Measurements from ENCODE around the gene MORN5.
"Not testable (repeated sequence)": the region's sequence is repeated elsewhere in the genome, so short reads cannot be mapped to it uniquely, and the experiment has no call there.

Gene MORN5

DNA sequence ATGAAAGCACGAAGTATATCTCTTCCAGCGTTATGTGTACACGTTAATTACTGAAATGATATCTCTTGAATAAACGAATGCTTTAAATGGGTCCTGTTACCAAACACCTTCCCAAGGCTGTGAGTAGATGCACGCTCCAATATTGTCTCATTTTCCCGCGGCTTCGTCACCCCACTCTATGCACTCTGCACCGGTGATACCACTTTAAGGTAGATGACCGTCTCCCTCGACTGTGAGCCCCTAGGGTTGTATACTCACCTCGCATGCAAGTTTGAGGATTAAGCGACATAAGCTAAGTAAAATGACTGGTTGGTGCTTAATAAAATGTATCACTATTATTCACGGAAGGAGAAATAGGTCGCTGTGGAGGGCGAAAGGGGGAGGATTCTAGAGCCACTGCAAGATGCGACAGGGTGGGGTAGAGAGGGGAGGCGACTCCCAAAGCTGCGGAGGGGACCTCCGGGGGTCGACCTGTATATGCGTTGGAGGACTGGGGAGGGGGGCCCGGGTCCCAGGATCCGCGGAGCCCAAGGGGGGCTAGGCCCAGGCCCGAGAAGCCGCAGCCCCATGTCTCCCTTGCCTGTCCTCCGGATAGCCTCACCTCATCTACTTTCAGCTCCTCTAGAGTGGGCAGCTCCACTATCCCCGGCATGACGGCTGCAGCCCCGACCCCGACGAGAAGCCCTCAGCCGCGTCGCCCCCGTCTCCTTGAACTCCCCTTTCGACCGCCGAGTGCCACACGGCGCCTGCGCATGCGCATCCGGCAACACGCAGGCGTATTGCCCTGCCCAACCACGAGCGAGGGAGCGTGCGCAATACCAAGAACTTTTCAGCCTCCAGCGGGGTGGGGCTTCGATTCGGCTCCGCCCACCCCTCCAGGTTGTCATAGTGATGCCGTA lies at the start of gene MORN5, which contains the start of gene NDUFA8:
Gene MORN5 (plus strand): TSS at position 883 of the 899 bp plus-strand sequence. CDS start 65 bp downstream, outside the sequence.
Gene NDUFA8 (minus strand): TSS at position 754 of the 899 bp plus-strand sequence. CDS start 102 bp downstream, at position 652.
- peak; percentile 81 for DNase-seq

DNA sequence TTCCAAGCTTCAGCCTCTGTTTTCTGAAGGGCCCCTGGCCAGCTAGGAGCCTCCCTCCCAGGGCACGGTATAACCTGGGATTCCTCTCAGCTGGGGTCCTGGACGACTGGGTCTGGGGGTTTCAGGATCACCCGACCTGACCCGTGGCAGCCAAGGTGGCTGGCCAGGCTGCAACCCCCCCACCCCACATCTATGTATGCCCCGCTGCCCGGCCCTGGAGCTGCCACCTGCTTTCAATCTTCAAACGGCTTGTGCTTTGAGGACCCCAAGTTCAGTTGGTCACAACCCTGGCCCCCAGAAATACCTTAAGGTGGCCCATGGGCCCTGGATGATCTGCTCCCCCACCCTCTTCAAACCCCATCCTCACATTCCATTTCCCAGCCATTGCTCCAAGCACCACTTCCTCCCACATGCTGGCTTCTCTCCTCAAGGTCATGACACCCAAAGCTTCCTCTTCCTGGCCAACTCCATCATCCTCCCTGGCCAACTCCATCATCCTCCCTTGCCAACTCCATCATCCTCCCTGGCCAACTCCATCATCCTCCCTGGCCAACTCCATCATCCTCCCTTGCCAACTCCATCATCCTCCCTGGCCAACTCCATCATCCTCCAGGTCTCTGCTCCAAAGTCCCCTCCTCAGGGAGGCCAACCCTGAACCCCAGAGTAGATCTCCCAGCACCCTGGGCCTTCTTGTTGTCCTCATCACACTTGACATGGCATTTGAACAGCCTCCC lies 49.4 kb upstream of the MORN5 start:
- DNase-seq, result no peak

DNA sequence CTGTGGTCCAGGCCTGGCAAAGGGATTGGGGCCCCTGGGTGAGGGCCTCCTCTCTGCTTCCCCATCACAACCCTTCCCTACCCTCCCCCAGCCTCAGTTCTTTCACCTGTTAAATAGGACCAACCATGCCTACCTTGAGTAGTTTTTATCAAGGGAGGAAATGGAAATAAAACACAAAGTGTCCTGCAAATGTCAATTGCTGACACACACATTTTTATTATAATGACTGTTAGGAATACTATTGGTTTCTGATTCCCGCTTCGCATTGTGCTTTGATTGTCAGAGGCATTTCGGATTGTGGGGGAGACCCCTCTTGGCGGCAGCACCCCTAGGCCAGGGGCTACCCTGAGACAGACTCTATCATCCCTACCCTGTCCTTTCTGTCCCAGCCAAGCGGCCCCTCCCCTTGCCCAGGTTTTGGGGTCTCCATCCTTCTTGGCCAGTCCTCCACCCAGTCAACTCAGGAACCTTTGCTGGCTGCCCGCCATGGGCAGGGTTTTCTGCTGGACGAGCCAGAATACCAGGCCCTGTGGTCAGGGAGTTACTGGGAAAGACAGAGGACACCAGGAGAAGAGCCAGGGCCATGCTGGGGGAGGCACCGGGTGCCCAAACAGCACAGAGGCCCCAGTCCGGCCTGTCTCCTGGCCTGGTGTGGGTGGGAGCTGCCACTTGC lies 48.2 kb upstream of the MORN5 start:
- DNase-seq, result no peak

DNA sequence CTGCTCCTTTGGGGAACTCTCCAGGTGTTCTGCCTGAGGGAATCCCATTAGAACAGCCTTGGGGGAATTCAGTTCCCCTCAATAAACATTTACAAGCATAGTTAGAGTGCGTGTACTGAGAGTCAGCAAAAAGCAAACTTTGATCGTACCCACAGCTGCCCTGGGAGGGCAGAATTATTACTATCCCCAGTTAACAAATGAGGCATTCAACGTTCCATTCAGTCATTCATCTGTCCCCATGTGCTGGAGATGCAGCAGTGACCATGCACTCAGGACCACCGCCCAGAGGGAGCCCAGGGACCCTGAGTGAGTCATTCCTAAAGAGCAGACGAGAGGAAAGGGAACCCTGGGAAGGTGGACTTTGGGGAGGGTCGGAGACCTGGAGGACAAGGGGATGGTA lies 47.5 kb upstream of the MORN5 start:
- DNase-seq, result no peak

DNA sequence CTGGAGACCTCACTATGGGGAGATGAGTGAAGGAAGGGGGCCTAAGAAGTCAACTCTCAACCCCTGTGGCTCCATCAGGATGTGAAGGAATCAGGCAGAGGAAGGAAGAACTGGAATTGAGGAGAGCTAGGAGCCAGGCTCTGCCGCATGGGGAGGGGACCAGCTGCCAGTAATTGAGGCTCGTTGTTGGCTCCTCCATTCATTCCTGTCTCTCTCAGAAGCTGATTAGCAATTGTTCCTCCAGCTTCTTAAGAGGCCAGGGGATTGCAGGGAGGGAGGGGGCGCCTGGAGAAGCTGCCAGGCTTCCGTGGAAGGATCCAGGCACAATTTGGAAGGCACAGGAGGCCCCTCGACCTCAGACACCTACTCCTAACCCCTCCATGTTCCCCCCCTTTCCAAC lies 46.1 kb upstream of the MORN5 start:
- DNase-seq, result no peak

DNA sequence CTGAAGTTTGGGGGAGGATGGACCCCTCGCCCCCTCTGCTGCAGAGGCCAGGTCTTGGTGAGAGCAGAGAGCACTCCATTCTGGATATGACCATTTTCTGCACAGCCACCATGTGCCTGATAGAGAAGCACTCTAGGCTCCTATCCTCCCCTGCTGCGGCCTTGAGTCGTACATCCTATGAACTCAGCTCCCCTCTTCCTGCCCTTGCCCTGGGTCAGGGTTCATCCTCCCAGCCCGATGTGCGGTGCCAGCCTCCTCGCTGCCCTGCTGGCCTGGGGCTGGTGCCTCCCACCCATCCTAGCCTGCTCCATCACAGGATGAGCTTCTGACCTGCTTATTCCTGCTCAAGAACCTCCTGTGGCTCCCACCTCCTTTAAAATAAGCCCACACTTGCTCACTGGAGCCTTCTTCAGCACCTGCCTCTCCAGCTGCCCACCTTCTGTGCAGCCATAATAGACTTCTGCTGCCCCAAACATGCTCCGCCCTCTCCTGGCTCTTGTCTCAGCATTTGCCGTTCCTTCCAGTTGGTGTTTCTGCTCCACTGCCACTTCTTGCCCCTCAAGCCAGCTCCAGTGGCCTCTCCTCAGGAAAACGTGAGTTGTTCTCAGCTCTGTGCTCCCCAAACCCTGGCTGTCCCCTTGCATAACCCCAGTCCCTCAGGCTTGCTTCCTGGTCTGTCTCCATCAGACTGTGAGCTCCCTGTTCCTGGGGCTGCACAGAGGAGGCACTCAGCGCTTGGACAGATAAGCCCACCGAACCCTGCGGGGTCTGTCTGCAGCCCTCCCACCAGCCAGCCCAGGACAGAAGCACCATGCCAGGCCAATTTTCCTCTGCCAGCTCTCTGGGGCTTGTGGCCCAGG lies 44.3 kb upstream of the MORN5 start:
- no peak for DNase-seq

DNA sequence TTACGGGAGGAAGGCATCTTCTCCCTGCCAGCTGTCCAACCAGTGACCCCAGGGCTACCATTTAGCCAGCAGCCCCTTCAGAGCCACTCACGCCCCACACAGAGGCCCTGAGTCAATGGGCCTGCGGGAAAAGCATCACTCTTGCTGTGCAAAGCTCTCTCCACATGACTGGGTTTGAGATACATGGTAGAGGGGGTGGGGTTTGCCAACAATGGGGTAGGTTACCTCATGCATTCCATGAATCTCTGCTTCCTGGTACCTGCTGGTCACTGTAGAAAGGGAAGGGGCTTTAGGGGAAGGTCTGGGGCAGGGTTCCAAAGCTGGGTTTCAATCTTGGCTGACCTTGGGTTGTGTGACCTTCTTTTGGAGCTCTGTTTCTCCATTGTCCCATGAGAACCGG lies 43.7 kb upstream of the MORN5 start:
- no peak for DNase-seq

DNA sequence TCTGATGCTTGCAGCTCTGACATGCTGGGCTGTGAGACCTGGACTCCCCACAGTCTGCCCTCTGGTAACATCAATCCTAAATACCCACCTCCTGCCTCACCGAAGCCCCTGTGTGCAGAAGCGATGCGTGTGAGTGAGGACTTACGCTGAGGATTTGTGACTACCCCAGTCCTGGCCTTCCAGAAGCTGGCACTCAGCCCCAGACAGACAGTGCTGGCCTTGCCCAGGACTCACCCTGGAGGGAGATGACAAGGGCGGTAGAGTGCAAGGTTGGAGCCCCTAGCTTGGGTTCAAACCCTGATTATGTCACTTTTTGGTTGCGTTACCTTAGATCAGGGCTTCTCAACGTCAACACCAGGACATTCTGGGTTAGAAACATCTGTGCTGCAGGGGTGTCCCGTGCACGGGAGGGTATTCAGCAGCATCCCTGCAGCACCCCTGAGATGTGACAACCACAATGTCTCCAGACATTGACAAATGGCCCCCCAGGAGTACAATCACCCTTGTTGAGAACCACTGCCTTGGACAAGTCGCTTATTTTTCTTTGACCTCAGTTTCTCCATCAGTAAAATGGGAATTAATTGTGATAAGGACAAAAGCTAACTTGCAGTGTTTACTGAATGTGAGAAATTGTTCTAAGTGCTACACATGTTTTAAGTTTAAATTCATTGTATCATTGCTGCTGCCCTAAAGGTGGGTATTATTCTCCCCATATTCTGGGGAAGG lies 43.1 kb upstream of the MORN5 start:
- no peak for DNase-seq

DNA sequence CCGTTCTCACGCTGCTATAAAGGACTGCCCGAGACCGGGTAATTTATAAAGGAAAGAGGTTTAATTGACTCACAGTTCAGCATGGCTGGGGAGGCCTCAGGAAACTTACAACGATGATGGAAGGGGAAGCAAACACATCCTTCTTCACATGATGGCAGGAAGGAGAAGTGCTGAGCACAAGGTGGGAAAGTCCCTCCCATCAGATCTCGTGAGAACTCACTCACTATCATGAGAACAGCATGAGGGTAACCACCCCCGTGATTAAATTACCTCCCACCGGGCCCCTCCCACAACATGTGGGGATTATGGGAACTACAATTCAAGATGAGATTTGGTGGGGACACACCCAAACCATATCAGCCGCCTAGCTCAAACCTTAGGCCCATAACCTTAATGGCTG lies 42.5 kb upstream of the MORN5 start:
- DNase-seq, result not testable (repeated sequence)

DNA sequence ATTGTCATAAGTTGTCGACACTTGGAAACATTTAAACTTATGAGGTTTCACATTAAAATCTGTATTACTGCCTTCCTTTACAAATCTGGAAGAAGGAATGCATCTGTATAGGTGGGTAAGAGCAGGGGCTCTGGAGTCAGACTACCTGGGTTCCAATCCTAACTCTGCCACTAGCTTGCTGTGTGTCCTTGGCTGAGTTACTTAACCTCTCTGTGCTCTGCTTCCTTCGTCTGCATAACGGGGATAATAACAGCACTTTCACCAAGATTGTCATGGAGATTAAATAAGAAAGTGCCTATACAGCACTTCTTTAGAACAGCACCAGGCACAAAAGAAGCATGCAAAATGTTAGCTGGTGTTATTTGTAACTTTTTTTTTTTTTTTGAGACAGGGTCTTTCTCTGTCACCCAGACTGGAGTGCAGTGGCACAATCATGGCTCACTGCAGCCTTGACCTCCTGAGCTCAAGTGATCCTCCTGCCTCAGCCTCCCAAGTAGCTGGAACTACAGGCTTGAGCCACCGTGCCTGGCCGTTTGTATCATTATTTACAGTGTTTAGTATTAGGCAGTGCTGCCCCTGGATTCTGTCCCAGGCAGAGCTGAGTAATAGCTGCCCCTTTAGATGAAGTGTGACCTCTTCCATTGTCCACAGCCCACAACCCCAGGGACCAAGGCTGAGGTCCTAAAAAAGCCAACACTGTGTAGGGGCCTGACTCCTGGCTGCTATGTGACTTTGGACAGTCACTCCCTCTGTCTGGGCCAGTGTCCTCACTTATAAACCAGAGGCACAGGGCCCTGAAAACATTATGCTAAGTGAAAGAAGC lies 41.2 kb upstream of the MORN5 start:
- no peak for DNase-seq

DNA sequence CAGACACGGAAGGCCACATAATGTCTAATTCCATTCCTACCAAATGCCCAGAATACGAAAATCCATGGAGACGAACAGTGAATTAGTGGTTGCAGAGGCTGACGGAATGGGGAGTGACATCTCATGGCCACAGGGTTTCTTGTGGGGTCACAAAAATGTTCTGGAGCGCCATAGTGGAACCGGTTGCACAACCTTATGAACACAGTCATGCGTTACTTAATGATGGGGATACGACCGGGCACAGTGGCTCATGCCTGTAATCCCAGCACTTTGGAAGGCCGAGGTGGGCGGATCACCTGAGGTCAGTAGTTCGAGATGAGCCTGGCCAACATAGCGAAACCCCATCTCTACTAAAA lies 40.6 kb upstream of the MORN5 start:
- DNase-seq, result no peak

DNA sequence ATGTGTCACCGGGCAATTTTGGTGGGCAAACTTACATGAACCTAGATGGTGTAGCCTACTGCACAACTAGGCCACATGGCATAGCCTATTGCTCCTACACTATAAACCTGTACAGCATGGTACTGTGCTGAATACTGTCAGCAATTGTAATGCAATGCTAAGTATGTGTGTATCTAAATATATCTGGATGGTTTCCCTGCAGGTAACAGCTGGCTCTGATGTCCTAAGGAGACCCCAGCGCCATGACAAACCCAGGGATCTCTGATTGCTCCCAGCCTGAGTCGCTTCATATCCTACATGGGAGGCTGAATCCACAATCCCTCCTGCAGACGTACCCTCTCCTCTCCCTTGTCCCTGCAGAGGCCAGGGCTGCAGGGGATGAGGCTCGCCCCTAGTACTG lies 40.0 kb upstream of the MORN5 start:
- no peak for DNase-seq

DNA sequence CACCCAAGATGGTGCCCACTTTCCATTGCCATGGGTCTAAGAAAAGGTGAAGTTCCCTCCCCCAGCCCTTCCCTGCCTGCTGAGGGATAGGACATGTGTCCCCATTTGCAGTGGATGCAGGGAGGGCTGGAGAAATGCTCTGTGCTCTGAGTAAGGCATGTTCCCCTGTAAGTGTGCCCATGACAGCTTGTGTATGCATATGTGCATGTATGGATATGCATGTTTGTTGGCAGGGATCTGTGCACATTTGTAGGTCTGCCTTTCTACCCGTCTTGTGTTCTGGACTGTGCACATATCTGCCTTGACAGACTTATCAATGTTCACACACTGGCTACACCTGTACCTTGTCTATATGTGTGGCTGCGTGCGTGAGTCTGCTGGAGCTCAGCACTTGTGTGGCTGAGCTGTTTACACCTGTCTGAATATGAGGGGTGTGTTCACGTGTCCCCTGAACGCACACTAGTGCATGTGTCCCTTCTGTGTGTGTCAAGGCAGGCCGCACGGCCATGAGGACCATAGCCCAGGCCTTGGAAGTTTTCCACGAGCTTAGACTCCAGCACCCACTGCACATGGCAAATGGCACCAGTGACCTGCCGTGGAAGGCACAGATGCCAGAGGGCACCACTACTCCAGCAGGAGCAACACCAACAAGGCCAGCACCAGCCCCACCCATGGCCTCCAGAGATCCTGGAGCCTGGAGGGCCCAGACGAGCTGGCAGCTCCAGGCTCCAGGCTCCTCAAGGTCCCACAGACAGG lies 39.2 kb upstream of the MORN5 start:
- no peak for DNase-seq

DNA sequence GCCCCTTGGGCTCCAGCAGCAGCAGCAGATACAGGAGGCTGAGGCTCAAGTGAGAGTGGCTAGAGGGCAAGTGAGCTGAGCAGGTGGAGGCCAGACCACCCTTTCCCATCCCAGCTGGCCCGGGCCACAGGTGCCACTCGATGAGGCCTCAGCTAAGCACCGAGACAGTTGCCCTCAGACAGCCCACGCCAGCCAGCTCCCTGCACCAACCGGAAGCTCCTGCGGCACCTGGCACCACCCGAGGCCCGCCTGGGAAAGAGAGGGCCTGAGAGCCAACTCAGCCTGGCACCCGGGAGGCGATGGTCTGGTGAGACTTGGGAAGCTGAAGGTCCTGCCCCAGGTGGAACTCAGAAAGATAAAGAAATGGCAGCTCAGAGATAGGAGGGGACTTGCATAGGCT lies 38.3 kb upstream of the MORN5 start:
- DNase-seq, result no peak

DNA sequence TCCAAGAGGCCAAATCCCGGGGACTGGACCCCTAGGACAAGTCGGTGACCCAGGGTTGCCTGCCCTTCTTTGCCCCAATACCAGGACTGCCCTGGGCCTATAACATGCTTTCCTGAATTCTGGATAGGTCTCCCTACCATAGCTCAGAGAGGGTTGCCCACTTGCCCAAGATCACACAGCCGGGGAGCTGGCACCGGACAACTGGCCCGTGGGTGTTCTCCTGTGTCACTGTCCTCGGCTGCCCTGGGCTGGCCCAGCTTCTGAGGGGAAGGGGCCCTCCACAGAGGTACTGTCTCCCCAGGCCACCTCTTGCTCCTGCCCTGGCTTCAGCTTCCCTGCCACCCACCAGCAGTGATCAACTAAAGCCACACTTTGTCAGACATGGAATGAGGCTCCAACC lies 37.8 kb upstream of the MORN5 start:
- DNase-seq, result no peak

DNA sequence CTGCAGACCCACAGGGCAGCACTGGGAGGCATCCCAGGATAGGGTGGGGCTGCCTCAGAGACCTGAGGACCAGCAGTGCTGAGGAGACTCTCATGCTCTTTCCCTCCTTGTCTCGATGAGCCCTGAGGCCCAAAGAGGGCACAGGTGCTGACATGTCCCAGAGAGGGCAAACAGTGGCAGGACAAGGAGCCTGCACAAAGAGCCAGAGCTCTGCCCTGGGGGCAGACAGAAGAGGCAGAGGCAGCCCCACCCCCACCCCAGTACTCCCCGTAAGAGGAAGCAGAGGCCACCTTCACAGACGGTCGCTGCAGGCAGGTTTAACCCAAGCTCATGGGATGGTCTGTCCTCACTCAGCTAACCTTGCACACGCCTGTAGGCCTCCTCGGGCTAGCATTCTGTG lies 37.2 kb upstream of the MORN5 start:
- DNase-seq, result no peak

DNA sequence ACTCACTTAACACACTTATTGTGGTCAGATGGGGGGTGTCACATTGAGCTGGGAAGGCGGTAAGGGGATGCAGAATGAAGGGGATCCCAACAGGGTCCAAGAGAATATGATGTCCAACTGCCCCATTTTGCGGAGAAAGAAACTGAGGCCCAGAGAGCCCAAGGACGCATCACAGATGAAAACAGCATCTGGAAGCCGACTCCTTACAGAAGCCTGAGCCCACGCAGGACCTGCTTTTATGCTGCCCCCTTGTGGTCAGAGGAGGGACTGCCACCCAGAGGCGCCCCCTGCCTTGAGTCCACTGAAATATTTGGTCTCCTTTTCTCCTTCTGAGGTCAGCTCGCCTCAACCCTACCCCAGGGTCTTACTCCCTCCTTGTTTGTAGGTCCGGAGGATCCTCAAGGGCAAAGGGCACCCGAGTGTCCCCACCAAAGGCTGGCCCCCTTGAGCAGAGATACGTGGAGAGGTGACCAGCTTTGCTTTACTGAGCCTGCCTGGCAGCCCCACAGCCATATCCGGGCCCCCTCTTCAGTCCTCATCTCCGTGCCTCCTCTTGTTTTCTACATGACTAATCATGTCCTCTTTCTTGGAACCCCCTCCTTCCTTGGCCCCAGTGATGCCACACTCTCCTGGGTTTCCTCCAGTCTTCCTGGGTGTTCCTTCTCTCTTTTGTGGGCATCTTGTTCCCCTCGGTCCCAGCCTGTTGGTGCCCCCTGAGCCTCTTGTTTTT lies 36.6 kb upstream of the MORN5 start:
- no peak for DNase-seq

DNA sequence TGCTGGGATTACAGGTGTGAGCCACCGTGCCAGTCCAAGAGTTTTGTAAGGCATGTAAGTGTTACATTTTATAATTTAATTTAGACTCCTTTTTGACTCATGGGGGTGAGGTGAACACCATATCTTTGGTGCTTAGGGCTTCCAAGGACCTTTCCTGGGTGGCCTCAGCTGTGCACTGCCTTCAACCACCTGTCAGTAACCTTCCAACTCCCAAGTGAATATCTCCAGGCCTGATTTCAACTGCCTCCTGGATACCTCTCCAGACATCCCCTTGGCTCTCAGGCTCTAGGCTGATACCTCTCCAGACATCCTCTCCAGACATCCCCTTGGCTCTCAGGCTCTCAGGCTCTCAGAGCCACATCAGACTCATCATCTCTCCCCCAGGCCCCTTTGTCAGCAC lies 35.7 kb upstream of the MORN5 start:
- no peak for DNase-seq

DNA sequence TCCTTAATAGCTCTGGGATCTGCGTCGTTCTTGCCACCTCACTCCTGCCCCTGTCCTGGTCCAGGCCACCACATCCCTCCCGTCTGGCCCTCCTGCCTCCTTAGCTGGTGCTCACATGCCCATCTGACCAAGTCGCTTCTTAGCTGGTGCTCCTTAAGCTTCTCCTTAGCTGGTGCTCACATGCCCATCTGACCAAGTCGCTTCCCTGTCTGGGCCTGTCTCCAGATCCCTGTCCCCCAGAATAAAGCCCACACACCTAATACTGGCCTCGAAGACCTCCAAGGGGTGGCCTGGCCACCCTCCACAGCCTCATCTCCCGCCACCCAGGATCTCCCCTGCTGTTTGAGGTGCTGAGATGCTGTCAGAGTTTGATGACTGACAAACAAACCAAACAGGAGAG lies 35.2 kb upstream of the MORN5 start:
- DNase-seq, result no peak

DNA sequence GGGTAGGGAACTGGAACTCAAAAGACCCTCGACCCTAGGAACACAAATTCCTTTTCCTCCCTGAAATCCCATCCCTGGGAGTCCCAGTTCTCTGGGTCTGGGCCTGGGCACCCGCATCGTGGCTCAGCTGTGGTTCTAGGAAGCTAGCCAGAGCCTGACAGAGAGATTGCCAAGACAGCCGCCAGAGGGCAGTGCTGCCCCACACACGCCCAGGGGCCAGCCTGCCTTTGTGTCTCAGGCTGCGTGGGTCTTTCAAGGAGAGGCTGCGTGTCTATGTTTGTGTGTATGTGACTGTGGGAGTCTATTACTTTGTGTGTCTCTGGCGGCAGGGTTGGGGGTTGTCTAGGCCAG lies 34.6 kb upstream of the MORN5 start:
- DNase-seq, result no peak
